H9 (cell line): ENCODE measurements around the gene MTMR4. TPM values are rescaled to one million over a fixed set of nuclear protein-coding genes. Genes with fewer than 3 reads are reported as not detected.

Source experiments
- DNase-seq: peaks from one replicate; pipeline ENCODE4 v3.0.0-alpha.2; 2017
- H2AFZ ChIP-seq: one replicate; pipeline ENCODE4 v1.6.1; 2013; ENCODE audit warnings: mild to moderate bottlenecking, low read length, control low read depth, moderate library complexity
- H2AK5ac ChIP-seq: 2 replicates; pipeline ENCODE4 v1.6.1; 2013; ENCODE audit warnings: low read length, control low read depth, mixed read lengths; ENCODE audit not compliant: insufficient read length
- H2BK120ac ChIP-seq: one replicate; pipeline ENCODE4 v1.6.1; 2013; ENCODE audit warnings: low read depth, mild to moderate bottlenecking, low read length, control low read depth, inconsistent platforms; ENCODE audit not compliant: poor library complexity, severe bottlenecking
- H2BK12ac ChIP-seq: 2 replicates; pipeline ENCODE4 v1.6.1; 2013; ENCODE audit warnings: low read length, control low read depth, mixed read lengths, low read depth; ENCODE audit not compliant: insufficient read length
- H2BK15ac ChIP-seq: 2 replicates; pipeline ENCODE4 v1.6.1; 2013; ENCODE audit warnings: low read depth, low read length, control low read depth
- H2BK20ac ChIP-seq: one replicate; pipeline ENCODE4 v1.6.1; 2013; ENCODE audit warnings: low read depth, mild to moderate bottlenecking, low read length, control low read depth, inconsistent platforms; ENCODE audit not compliant: poor library complexity, severe bottlenecking
- H2BK5ac ChIP-seq: 2 replicates; pipeline ENCODE4 v1.6.1; 2013; ENCODE audit warnings: low read length, control low read depth, mixed read lengths; ENCODE audit not compliant: insufficient read length
- H3K14ac ChIP-seq: 2 replicates; pipeline ENCODE4 v1.6.1; 2013; ENCODE audit warnings: low read length, control low read depth; ENCODE audit not compliant: insufficient read depth
- H3K18ac ChIP-seq: 2 replicates; pipeline ENCODE4 v1.6.1; 2013; ENCODE audit warnings: low read depth, mild to moderate bottlenecking, mixed read lengths, low read length, control low read depth; ENCODE audit not compliant: insufficient read length
- H3K23ac ChIP-seq: 2 replicates; pipeline ENCODE4 v1.6.1; 2013; ENCODE audit warnings: low read length, control low read depth, mixed read lengths, low read depth; ENCODE audit not compliant: insufficient read length
- H3K23me2 ChIP-seq: 2 replicates; pipeline ENCODE4 v1.6.1; 2013; ENCODE audit warnings: low read depth, mild to moderate bottlenecking, mixed read lengths, low read length, control low read depth; ENCODE audit not compliant: insufficient read length, poor library complexity, severe bottlenecking
- H3K27ac ChIP-seq: 2 replicates; pipeline ENCODE4 v1.5.1; 2013; ENCODE audit warnings: low read length, control low read depth, mixed read lengths, low read depth; ENCODE audit not compliant: insufficient read length
- H3K27me3 ChIP-seq: 2 replicates; pipeline ENCODE4 v1.6.1; 2013; ENCODE audit warnings: low read length, control low read depth, inconsistent platforms; ENCODE audit not compliant: insufficient read depth
- H3K4ac ChIP-seq: 2 replicates; pipeline ENCODE4 v1.6.1; 2013; ENCODE audit warnings: low read depth, mild to moderate bottlenecking, control low read depth, inconsistent platforms, low read length, moderate library complexity
- H3K4me1 ChIP-seq: 2 replicates; pipeline ENCODE4 v1.6.1; 2013; ENCODE audit warnings: low read length, control low read depth, inconsistent platforms; ENCODE audit not compliant: insufficient read depth
- H3K4me2 ChIP-seq: 2 replicates; pipeline ENCODE4 v1.6.1; 2013; ENCODE audit warnings: low read length, control low read depth, mixed read lengths; ENCODE audit not compliant: insufficient read length, insufficient read depth
- H3K56ac ChIP-seq: 2 replicates; pipeline ENCODE4 v1.6.1; 2013; ENCODE audit warnings: low read depth, mild to moderate bottlenecking, mixed read lengths, low read length, control low read depth; ENCODE audit not compliant: insufficient read length
- H3K79me1 ChIP-seq: 2 replicates; pipeline ENCODE4 v1.6.1; 2013; ENCODE audit warnings: low read depth, mild to moderate bottlenecking, moderate library complexity, low read length, control low read depth, inconsistent platforms; ENCODE audit not compliant: insufficient read depth, poor library complexity, severe bottlenecking
- H3K79me2 ChIP-seq: 2 replicates; pipeline ENCODE4 v1.6.1; 2013; ENCODE audit warnings: low read length, control low read depth, inconsistent platforms; ENCODE audit not compliant: insufficient read depth
- H3K9ac ChIP-seq: 2 replicates; pipeline ENCODE4 v1.6.1; 2013; ENCODE audit warnings: low read length, control low read depth, mixed read lengths; ENCODE audit not compliant: insufficient read length; ENCODE audit errors: extremely low read depth
- H3K9me3 ChIP-seq: one replicate; pipeline ENCODE4 v1.6.1; 2013; ENCODE audit warnings: low read depth, low read length, inconsistent platforms; ENCODE audit not compliant: control insufficient read depth
- H3T11ph ChIP-seq: one replicate; pipeline ENCODE4 v1.6.1; 2013; ENCODE audit warnings: mild to moderate bottlenecking, low read length, control low read depth, inconsistent platforms
- H4K20me1 ChIP-seq: one replicate; pipeline ENCODE4 v1.6.1; 2013; ENCODE audit not compliant: control insufficient read depth, insufficient read length, insufficient read depth
- H4K5ac ChIP-seq: 2 replicates; pipeline ENCODE4 v1.6.1; 2013; ENCODE audit warnings: low read depth, mild to moderate bottlenecking, mixed read lengths, low read length, control low read depth; ENCODE audit not compliant: insufficient read length
- H4K8ac ChIP-seq: replicated peaks from 2 replicates; pipeline ENCODE4 v1.6.1; 2013; ENCODE audit warnings: low read length, control low read depth, mixed read lengths, low read depth; ENCODE audit not compliant: insufficient read length
- H4K91ac ChIP-seq: 2 replicates; pipeline ENCODE4 v1.6.1; 2013; ENCODE audit warnings: low read depth, mild to moderate bottlenecking, moderate library complexity, mixed read lengths, low read length, control low read depth; ENCODE audit not compliant: insufficient read length
- H3K27ac Mint-ChIP-seq, 3 experiments: 2 replicates in 2 of 3; 3 replicates in 1 of 3; pipeline ENCODE4 v1.8.0; 2020 to 2021; ENCODE audit warnings: mixed read lengths in 3 of 3, mild to moderate bottlenecking in 1 of 3, moderate library complexity in 1 of 3
- H3K27me3 Mint-ChIP-seq: 2 replicates; pipeline ENCODE4 v1.8.0; 2021; ENCODE audit warnings: low read depth, mild to moderate bottlenecking, moderate library complexity, mixed read lengths
- H3K36me3 Mint-ChIP-seq, 3 experiments: 2 replicates in 2 of 3; 3 replicates in 1 of 3; pipeline ENCODE4 v1.8.0; 2020 to 2021; ENCODE audit warnings: low read depth in 3 of 3, mixed read lengths in 3 of 3; ENCODE audit not compliant: insufficient read depth in 1 of 3
- H3K4me1 Mint-ChIP-seq, 2 experiments: 2 replicates each; pipeline ENCODE4 v1.8.0; 2020; ENCODE audit warnings: mixed read lengths in 2 of 2
- H3K4me3 Mint-ChIP-seq, 2 experiments: 2 replicates in 1 of 2; 3 replicates in 1 of 2; pipeline ENCODE4 v1.8.0; 2020 to 2021; ENCODE audit warnings: mild to moderate bottlenecking in 2 of 2, mixed read lengths in 2 of 2, moderate library complexity in 1 of 2
- H3K9me3 Mint-ChIP-seq, 2 experiments: 2 replicates in 1 of 2; 3 replicates in 1 of 2; pipeline ENCODE4 v1.8.0; 2020; ENCODE audit warnings: mild to moderate bottlenecking in 2 of 2, mixed read lengths in 2 of 2, moderate library complexity in 1 of 2
- CTCF ChIP-seq: fragments of 200-600 bp; sonication (generic); conservative IDR thresholded peaks from 3 replicates; pipeline ENCODE4 v1.8.0; 2021; ENCODE audit warnings: antibody characterized with exemption, mild to moderate bottlenecking
- WGBS: extraction: QIAGEN DNeasy Blood & Tissue Kit; methylation state at CpG from one replicate; pipeline ENCODE4 v1.1.7; 2013; ENCODE audit warnings: missing lambda C conversion rate, low lambda C conversion rate, mixed read lengths; ENCODE audit not compliant: insufficient read length; ENCODE audit errors: extremely low coverage; 5-methylcytosine and 5-hydroxymethylcytosine counted together
- total RNA-seq: library from RNA; stranded (reverse); gene quantifications from 2 replicates; pipeline ENCODE4 v1.2.1, GENCODE V29; 2021

MTMR4 gene
- total RNA-seq, 1 experiment from 2014 or later: 31.2 TPM

GRCh38 chr17:58560511-58560910 lies 46.1 kb upstream of the MTMR4 start:
- H3K27ac Mint-ChIP-seq: no peak overlapping the region
- no peaks in the 10 kb centered on the region for H3K9me3 Mint-ChIP-seq
- WGBS: no CpG with 5 or more reads among the region's 1 CpG

More at GRCh38 chr17:58560511-58560910, 46.1 kb upstream of the MTMR4 start:
- Histone ChIP-seq H2BK15ac (no peak overlapping the region), H3K4me2 (no peak overlapping the region), H3T11ph (no peak overlapping the region), H3K4ac (no peak overlapping the region), H3K18ac (no peak overlapping the region), H3K79me1 (no peaks in the 10 kb centered on the region), H3K9me3 (no peaks in the 10 kb centered on the region), H4K20me1 (no peaks in the 10 kb centered on the region), H3K56ac (no peak overlapping the region), H4K8ac (no peak overlapping the region), H4K91ac (no peak overlapping the region), H2AK5ac (no peak overlapping the region), H3K27me3 (no peaks in the 10 kb centered on the region), H4K5ac (no peak overlapping the region), H2BK5ac (no peak overlapping the region), H2BK20ac (no peak overlapping the region), H3K4me1 (peaks cover under 1% of the 10 kb centered on the region; the same call in 1 of the 2 replicates), H2BK12ac (no peak overlapping the region), H3K23ac (no peak overlapping the region), H3K9ac (no peak overlapping the region), H3K27ac (no peak overlapping the region), H3K79me2 (no peaks in the 10 kb centered on the region), H3K23me2 (no peaks in the 10 kb centered on the region), H3K14ac (no peak overlapping the region), H2BK120ac (no peak overlapping the region), H2AFZ (no peak overlapping the region)
- Mint-ChIP-seq H3K4me3 (no peak overlapping the region), H3K4me1 (peaks cover 9 to 12% of the 10 kb centered on the region in 2 experiments), H3K36me3 (no peaks in the 10 kb centered on the region), H3K27me3 (no peaks in the 10 kb centered on the region; the same call in 1 of the 2 replicates)
- DNase-seq: no peak
- no peak for TF ChIP-seq CTCF
